HG03460 (cell line): ENCODE measurements around the gene ADRA2C.

Source experiments
- ATAC-seq: cut with Tn5 transposase; IDR thresholded peaks from one replicate; pipeline ENCODE4 v1.9.1; 2021; ENCODE audit not compliant: unreplicated experiment

The ADRA2C gene

GRCh38 chr4:3756343-3757059, 9.7 kb upstream of the ADRA2C start:
- no peak for ATAC-seq

- ATAC-seq, result no peak
Observed at GRCh38 chr4:3759236-3759635, 6.9 kb upstream of the ADRA2C start.

- no peak for ATAC-seq
Observed at GRCh38 chr4:3760346-3760745, 5.8 kb upstream of the ADRA2C start.

GRCh38 chr4:3760841-3761240, 5.3 kb upstream of the ADRA2C start:
- no peak for ATAC-seq

GRCh38 chr4:3762264-3762663, 3.9 kb upstream of the ADRA2C start:
- ATAC-seq, result no peak

- ATAC-seq, result no peak
Observed at GRCh38 chr4:3762753-3763549, 3.2 kb upstream of the ADRA2C start.

- no peak for ATAC-seq
Observed at GRCh38 chr4:3765271-3766035, 732 bp upstream of the ADRA2C start.

GRCh38 chr4:3766785-3767569, 792 bp downstream of the ADRA2C start:
- ATAC-seq, result no peak

- ATAC-seq, result no peak
Observed at GRCh38 chr4:3767570-3768288, 1.5 kb downstream of the ADRA2C start.

GRCh38 chr4:3768842-3769641, 2.9 kb downstream of the ADRA2C start:
- no peak for ATAC-seq

- ATAC-seq, result no peak
Observed at GRCh38 chr4:3769642-3770184, 3.5 kb downstream of the ADRA2C start.

- no peak for ATAC-seq
Observed at GRCh38 chr4:3770323-3771163, 4.4 kb downstream of the ADRA2C start.

- no peak for ATAC-seq
Observed at GRCh38 chr4:3771164-3771809, 5.1 kb downstream of the ADRA2C start.

GRCh38 chr4:3771939-3772495, 5.8 kb downstream of the ADRA2C start:
- no peak for ATAC-seq

- no peak for ATAC-seq
Observed at GRCh38 chr4:3772632-3773031, 6.4 kb downstream of the ADRA2C start.

- ATAC-seq, result no peak
Observed at GRCh38 chr4:3773552-3774001, 7.4 kb downstream of the ADRA2C start.

- no peak for ATAC-seq
Observed at GRCh38 chr4:3774253-3774883, 8.2 kb downstream of the ADRA2C start.
